ENCODE measurements around the gene NREP. TPM values are rescaled to one million over a fixed set of nuclear protein-coding genes. Genes with fewer than 3 reads are reported as not detected.
A peak's percentile ranks its signal among the peaks of the same experiment; 100 is the strongest.

Gene NREP
- total RNA-seq, 4 donors from 2014 or later, result 6.0 to 42.0 (median 10.2) TPM

DNA sequence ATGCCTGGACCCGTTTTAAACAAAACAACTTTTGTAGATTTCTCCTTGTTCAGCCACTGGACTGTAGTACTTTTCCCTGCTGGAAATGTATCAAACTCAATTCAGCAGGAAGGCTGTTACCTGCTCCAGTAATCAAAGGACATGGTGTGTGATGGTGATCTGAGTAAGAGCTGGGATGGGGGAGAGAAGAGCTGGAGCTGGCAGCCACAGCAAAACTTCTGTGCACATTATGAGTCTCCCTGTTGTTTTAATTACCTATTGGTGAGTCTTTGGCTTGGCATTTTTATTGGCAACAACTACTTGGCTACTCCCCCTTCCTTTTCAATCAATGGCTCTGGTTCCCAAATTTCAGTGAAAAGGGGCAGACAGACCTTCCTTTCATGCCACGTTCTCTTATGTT lies 9.7 kb downstream of the NREP start:
- no peak for TF ChIP-seq POLR2A (IDR thresholded peaks at IDR 0.05)
- no peaks in the 10 kb centered on the region for H3K36me3 ChIP-seq
- H3K27ac ChIP-seq, result peak overlapping the region in 1 of 4 donors; percentile 29
- H3K27me3 ChIP-seq, result no peaks in the 10 kb centered on the region
- intact Hi-C loops (cut with DNase I; ENCODE audit: low total_unique reads), result no loop called here
- no peaks in the 10 kb centered on the region for H3K9me3 ChIP-seq
- no peak overlapping the region for H3K4me3 ChIP-seq
- in situ Hi-C loops (cut with MboI; ENCODE audit: low pct_ligation_motif_present in 1 of 4, low pct_unique_long_range_greater_than_20kb in 1 of 4, low sequenced_read_pairs in 3 of 4), result no loop called here
- WGBS, 2 donors (ENCODE audit: low coverage in 1 of 2), result 75 to 87% methylated on average over 2 of the region's 2 CpGs
- DNase-seq, result no peak
- H3K4me1 ChIP-seq, result peaks cover 14 to 21% (median 19%) of the 10 kb centered on the region in 4 donors

DNA sequence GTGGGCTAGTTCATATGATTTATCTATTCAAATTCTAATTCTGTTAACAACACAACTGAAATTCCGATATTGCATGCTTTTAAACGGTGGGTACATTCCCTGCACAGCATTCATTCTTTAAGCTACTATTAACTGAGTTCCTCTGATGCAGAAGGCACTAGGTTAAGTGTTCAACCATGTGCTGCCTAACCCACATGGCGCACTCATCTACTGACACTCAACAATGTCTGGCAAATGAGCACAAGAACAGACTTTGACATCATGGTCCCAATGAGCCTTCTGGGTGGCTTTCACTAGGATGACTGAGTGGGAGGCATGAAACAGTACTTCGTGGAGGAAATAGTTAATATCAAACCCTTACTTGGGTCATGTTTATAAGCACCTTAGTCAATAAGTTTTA lies 10.2 kb downstream of the NREP start:
- DNase-seq, result no peak
- no peaks in the 10 kb centered on the region for H3K36me3 ChIP-seq
- H3K9me3 ChIP-seq, result no peaks in the 10 kb centered on the region
- H3K4me1 ChIP-seq, result peaks cover 16 to 27% (median 24%) of the 10 kb centered on the region in 4 donors
- in situ Hi-C loops (cut with MboI; ENCODE audit: low pct_ligation_motif_present in 1 of 4, low pct_unique_long_range_greater_than_20kb in 1 of 4, low sequenced_read_pairs in 3 of 4), result no loop called here
- no peak for TF ChIP-seq CTCF (IDR thresholded peaks at IDR 0.05)
- TF ChIP-seq POLR2AphosphoS5 (IDR thresholded peaks at IDR 0.05), result no peak
- TF ChIP-seq EP300 (IDR thresholded peaks at IDR 0.05; ENCODE audit: low read depth), result no peak
- TF ChIP-seq POLR2A (IDR thresholded peaks at IDR 0.05), result no peak
- no peak overlapping the region for H3K4me3 ChIP-seq
- 72 to 88% methylated on average over 2 to 4 of the region's 4 CpGs for WGBS, 2 donors (ENCODE audit: low coverage in 1 of 2)
- H3K27me3 ChIP-seq, result no peaks in the 10 kb centered on the region
- no peak overlapping the region for H3K27ac ChIP-seq
- intact Hi-C loops (cut with DNase I; ENCODE audit: low total_unique reads), result no loop called here

DNA sequence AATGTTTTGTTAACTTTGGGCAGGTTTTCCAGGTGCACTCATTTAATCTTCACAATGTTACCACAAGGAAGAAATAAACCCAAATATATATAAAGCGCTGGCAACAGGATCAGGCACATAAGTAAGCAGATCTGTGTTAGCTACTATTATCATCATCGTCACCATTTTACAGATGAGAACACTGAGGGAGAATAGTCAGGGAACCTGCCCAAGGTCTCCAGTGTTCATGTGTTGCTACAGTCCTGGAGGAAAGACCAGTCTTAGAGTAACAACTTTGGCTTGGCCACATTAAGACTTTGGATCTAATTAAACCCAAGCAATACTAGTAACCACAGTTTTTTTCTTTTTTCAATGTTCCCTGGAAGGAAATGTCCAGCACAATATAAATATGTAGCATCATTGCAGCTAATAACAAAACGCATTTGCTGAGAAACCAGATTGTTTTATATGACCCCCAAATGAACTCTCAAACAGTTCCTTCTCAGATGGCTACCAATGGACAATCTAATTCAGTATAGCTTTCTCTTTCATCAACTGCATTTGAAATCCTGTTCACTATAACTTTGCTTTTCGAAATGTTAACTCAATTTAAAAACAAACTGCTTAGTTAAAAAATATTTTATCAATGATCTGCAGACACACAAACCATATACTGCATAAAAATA lies 11.8 kb downstream of the NREP start:
- WGBS, 2 donors (ENCODE audit: low coverage in 1 of 2), result 64 to 77% methylated on average over 4 of the region's 4 CpGs
- no peaks in the 10 kb centered on the region for H3K9me3 ChIP-seq
- no peaks in the 10 kb centered on the region for H3K36me3 ChIP-seq
- no peaks in the 10 kb centered on the region for H3K27me3 ChIP-seq
- intact Hi-C loops (cut with DNase I; ENCODE audit: low total_unique reads) (no loop called here), in situ Hi-C loops (cut with MboI; ENCODE audit: low pct_ligation_motif_present in 1 of 4, low pct_unique_long_range_greater_than_20kb in 1 of 4, low sequenced_read_pairs in 3 of 4) (no loop called here)
- H3K4me1 ChIP-seq, result peaks cover 22 to 35% (median 28%) of the 10 kb centered on the region in 4 donors
- DNase-seq, result no peak
- TF ChIP-seq POLR2A (IDR thresholded peaks at IDR 0.05) (no peak), CTCF (IDR thresholded peaks at IDR 0.05) (no peak), POLR2AphosphoS5 (IDR thresholded peaks at IDR 0.05) (no peak), EP300 (IDR thresholded peaks at IDR 0.05; ENCODE audit: low read depth) (no peak)
- H3K27ac ChIP-seq, result no peak overlapping the region
- H3K4me3 ChIP-seq, result no peak overlapping the region

- H3K4me3 ChIP-seq, result no peak overlapping the region
- no peaks in the 10 kb centered on the region for H3K27me3 ChIP-seq
- no peak for DNase-seq
- no peaks in the 10 kb centered on the region for H3K9me3 ChIP-seq
- intact Hi-C loops (cut with DNase I; ENCODE audit: low total_unique reads), result no loop called here
- TF ChIP-seq CTCF (IDR thresholded peaks at IDR 0.05) (no peak), POLR2A (IDR thresholded peaks at IDR 0.05) (no peak), EP300 (IDR thresholded peaks at IDR 0.05; ENCODE audit: low read depth) (no peak), POLR2AphosphoS5 (IDR thresholded peaks at IDR 0.05) (no peak)
- no peaks in the 10 kb centered on the region for H3K36me3 ChIP-seq
- peak overlapping the region in 2 of 4 donors; percentile 8 to 30 for H3K27ac ChIP-seq
- H3K4me1 ChIP-seq, result peaks cover 22 to 35% (median 28%) of the 10 kb centered on the region in 4 donors
- in situ Hi-C loops (cut with MboI; ENCODE audit: low pct_ligation_motif_present in 1 of 4, low pct_unique_long_range_greater_than_20kb in 1 of 4, low sequenced_read_pairs in 3 of 4), result no loop called here
- 70 to 73% methylated on average over 2 of the region's 2 CpGs for WGBS, 2 donors (ENCODE audit: low coverage in 1 of 2)
Observed at GRCh38 chr5:111744455-111744854, 12.5 kb downstream of the NREP start.

DNA sequence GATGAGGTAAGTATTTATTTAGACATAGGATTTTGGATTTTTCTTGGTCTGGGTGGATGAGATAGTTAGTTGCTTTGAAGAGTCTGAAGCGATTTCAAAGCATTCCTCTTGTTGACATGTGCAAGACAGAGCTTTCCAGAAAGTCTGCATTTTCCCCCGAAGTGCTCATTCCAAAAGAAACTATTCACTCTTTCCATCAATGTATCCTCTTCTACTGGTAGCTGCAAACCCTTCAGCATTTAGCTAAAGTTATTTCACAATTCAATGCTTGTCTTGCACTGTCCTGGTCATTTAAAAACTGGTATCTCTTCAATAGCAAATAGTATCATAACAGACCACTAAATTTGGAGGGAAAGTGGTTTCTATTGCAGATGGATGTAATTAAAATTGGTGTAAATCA lies 13.0 kb downstream of the NREP start:
- TF ChIP-seq CTCF (IDR thresholded peaks at IDR 0.05) (no peak), POLR2AphosphoS5 (IDR thresholded peaks at IDR 0.05) (no peak), EP300 (IDR thresholded peaks at IDR 0.05; ENCODE audit: low read depth) (no peak), POLR2A (IDR thresholded peaks at IDR 0.05) (no peak)
- DNase-seq, result no peak
- H3K4me3 ChIP-seq, result no peak overlapping the region
- no peaks in the 10 kb centered on the region for H3K27me3 ChIP-seq
- intact Hi-C loops (cut with DNase I; ENCODE audit: low total_unique reads), result no loop called here
- H3K9me3 ChIP-seq, result no peaks in the 10 kb centered on the region
- 60 to 61% methylated on average over 1 to 2 of the region's 2 CpGs for WGBS, 2 donors (ENCODE audit: low coverage in 1 of 2)
- no peaks in the 10 kb centered on the region for H3K36me3 ChIP-seq
- peak overlapping the region in 3 of 4 donors; percentile 8 to 74 (median 73) for H3K27ac ChIP-seq
- H3K4me1 ChIP-seq, result peaks cover 22 to 35% (median 28%) of the 10 kb centered on the region in 4 donors
- in situ Hi-C loops (cut with MboI; ENCODE audit: low pct_ligation_motif_present in 1 of 4, low pct_unique_long_range_greater_than_20kb in 1 of 4, low sequenced_read_pairs in 3 of 4), result no loop called here
